ENCODE results near the gene ALMS1.
"Not testable (repeated sequence)": the region's sequence is repeated elsewhere in the genome, so short reads cannot be mapped to it uniquely, and the experiment has no call there.

The ALMS1 gene, protein sequence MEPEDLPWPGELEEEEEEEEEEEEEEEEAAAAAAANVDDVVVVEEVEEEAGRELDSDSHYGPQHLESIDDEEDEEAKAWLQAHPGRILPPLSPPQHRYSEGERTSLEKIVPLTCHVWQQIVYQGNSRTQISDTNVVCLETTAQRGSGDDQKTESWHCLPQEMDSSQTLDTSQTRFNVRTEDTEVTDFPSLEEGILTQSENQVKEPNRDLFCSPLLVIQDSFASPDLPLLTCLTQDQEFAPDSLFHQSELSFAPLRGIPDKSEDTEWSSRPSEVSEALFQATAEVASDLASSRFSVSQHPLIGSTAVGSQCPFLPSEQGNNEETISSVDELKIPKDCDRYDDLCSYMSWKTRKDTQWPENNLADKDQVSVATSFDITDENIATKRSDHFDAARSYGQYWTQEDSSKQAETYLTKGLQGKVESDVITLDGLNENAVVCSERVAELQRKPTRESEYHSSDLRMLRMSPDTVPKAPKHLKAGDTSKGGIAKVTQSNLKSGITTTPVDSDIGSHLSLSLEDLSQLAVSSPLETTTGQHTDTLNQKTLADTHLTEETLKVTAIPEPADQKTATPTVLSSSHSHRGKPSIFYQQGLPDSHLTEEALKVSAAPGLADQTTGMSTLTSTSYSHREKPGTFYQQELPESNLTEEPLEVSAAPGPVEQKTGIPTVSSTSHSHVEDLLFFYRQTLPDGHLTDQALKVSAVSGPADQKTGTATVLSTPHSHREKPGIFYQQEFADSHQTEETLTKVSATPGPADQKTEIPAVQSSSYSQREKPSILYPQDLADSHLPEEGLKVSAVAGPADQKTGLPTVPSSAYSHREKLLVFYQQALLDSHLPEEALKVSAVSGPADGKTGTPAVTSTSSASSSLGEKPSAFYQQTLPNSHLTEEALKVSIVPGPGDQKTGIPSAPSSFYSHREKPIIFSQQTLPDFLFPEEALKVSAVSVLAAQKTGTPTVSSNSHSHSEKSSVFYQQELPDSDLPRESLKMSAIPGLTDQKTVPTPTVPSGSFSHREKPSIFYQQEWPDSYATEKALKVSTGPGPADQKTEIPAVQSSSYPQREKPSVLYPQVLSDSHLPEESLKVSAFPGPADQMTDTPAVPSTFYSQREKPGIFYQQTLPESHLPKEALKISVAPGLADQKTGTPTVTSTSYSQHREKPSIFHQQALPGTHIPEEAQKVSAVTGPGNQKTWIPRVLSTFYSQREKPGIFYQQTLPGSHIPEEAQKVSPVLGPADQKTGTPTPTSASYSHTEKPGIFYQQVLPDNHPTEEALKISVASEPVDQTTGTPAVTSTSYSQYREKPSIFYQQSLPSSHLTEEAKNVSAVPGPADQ (N-terminal part only)

GRCh38 chr2:73385504-73386341 lies at the start of gene ALMS1:
Gene ALMS1 (plus strand): TSS chr2:73385836. CDS start chr2:73385869, 33 bp downstream.
- Histone ChIP-seq H3K36me3 (ENCODE audit: control insufficient read depth, insufficient read depth, low read length) (no peaks in the 10 kb centered on the region), H3K9me3 (ENCODE audit: control insufficient read depth, insufficient read depth, low read length) (no peaks in the 10 kb centered on the region), H3K9ac (ENCODE audit: low read depth, low read length) (peak within 1 kb of the TSS; percentile 98), H3K27me3 (ENCODE audit: control insufficient read depth, insufficient read depth, low read length) (peaks cover 18% of the 10 kb centered on the region), H3K4me1 (ENCODE audit: control insufficient read depth, insufficient read depth, low read length) (peaks cover 6% of the 10 kb centered on the region), H3K4me3 (ENCODE audit: low read depth, low read length) (peak within 1 kb of the TSS; percentile 98)

DNA sequence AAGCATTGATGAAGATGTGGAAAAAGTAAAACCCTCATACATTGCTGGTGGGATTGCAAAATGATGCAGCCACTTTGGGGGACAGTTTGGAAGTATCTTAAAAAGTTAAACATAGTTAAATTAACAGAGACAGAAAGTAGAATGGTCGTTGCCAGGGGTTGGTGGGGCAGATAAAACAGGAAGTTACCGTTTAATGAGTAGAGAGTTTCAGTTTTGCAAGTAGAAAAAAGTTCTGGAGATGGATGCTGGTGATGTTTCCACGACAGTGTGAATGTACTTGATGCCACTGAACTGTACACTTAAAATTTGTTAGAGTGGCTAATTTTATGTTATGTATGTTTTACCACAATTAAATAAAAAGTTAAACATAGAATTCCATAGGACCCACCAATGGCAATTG lies 47.8 kb upstream of the ALMS1 start:
- Histone ChIP-seq H3K9me3 (ENCODE audit: control insufficient read depth, insufficient read depth, low read length) (no peaks in the 10 kb centered on the region), H3K27me3 (ENCODE audit: control insufficient read depth, insufficient read depth, low read length) (peaks cover 2% of the 10 kb centered on the region), H3K9ac (ENCODE audit: low read depth, low read length) (no peak overlapping the region), H3K4me1 (ENCODE audit: control insufficient read depth, insufficient read depth, low read length) (no peaks in the 10 kb centered on the region), H3K36me3 (ENCODE audit: control insufficient read depth, insufficient read depth, low read length) (no peaks in the 10 kb centered on the region), H3K4me3 (ENCODE audit: low read depth, low read length) (no peak overlapping the region)

GRCh38 chr2:73339201-73339600 lies 46.4 kb upstream of the ALMS1 start:
- H3K4me1 ChIP-seq (ENCODE audit: control insufficient read depth, insufficient read depth, low read length), result no peaks in the 10 kb centered on the region
- H3K27me3 ChIP-seq (ENCODE audit: control insufficient read depth, insufficient read depth, low read length), result peaks cover 2% of the 10 kb centered on the region
- H3K4me3 ChIP-seq (ENCODE audit: low read depth, low read length), result no peak overlapping the region
- H3K9ac ChIP-seq (ENCODE audit: low read depth, low read length), result no peak overlapping the region
- no peaks in the 10 kb centered on the region for H3K9me3 ChIP-seq (ENCODE audit: control insufficient read depth, insufficient read depth, low read length)
- no peaks in the 10 kb centered on the region for H3K36me3 ChIP-seq (ENCODE audit: control insufficient read depth, insufficient read depth, low read length)

DNA sequence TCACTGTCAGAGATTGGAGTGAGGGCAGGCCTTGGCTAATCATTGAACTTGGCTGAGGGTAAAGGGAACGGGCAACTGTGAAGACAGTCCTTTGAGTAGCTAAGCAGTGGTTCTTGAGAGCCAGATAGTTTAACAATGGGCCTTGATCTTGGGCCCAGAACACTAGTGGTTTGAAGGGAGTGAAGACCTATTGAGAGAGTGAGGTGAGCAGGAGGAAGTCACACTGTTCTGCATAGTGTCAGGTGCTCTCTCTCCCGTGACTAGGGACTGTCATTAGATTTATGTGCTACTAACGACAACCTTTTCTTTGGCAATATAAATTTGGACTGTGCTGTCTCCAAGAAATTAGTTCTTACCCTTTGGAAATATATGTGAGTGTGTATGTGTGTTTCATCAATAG lies 44.6 kb upstream of the ALMS1 start:
- H3K36me3 ChIP-seq (ENCODE audit: control insufficient read depth, insufficient read depth, low read length), result no peaks in the 10 kb centered on the region
- no peaks in the 10 kb centered on the region for H3K9me3 ChIP-seq (ENCODE audit: control insufficient read depth, insufficient read depth, low read length)
- H3K9ac ChIP-seq (ENCODE audit: low read depth, low read length), result no peak overlapping the region
- no peaks in the 10 kb centered on the region for H3K4me1 ChIP-seq (ENCODE audit: control insufficient read depth, insufficient read depth, low read length)
- no peak overlapping the region for H3K4me3 ChIP-seq (ENCODE audit: low read depth, low read length)
- H3K27me3 ChIP-seq (ENCODE audit: control insufficient read depth, insufficient read depth, low read length), result peaks cover 2% of the 10 kb centered on the region

- no peak overlapping the region for H3K9ac ChIP-seq (ENCODE audit: low read depth, low read length)
- H3K27me3 ChIP-seq (ENCODE audit: control insufficient read depth, insufficient read depth, low read length), result peaks cover 2% of the 10 kb centered on the region
- no peaks in the 10 kb centered on the region for H3K9me3 ChIP-seq (ENCODE audit: control insufficient read depth, insufficient read depth, low read length)
- H3K36me3 ChIP-seq (ENCODE audit: control insufficient read depth, insufficient read depth, low read length), result no peaks in the 10 kb centered on the region
- H3K4me3 ChIP-seq (ENCODE audit: low read depth, low read length), result no peak overlapping the region
- no peaks in the 10 kb centered on the region for H3K4me1 ChIP-seq (ENCODE audit: control insufficient read depth, insufficient read depth, low read length)
These were observed 41.6 kb upstream of the ALMS1 start for GRCh38 chr2:73343992-73344391.

DNA sequence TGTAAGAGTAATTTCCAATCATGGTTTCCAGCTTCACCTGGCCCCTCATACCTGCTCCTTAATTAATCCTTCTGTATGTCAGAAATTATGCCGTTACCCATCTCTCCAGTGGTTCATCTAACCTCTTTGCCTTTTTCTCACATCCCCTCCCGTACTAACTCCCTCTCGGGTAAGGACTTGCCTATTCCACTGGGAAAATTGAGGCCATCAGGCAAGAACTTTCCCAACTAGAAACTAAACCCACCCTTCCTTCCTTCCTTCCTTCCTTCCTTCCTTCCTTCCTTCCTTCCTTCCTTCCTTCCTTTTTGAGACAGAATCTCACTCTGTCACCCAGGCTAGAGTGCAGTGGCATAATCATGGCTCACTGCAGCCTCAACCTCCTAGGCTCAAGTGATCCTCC lies 40.9 kb upstream of the ALMS1 start:
- not testable (repeated sequence) for H3K9ac ChIP-seq (ENCODE audit: low read depth, low read length); H3K4me1 ChIP-seq (ENCODE audit: control insufficient read depth, insufficient read depth, low read length); H3K36me3 ChIP-seq (ENCODE audit: control insufficient read depth, insufficient read depth, low read length); H3K27me3 ChIP-seq (ENCODE audit: control insufficient read depth, insufficient read depth, low read length); H3K4me3 ChIP-seq (ENCODE audit: low read depth, low read length); H3K9me3 ChIP-seq (ENCODE audit: control insufficient read depth, insufficient read depth, low read length)

- Histone ChIP-seq H3K9ac (ENCODE audit: low read depth, low read length) (no peak overlapping the region), H3K36me3 (ENCODE audit: control insufficient read depth, insufficient read depth, low read length) (no peaks in the 10 kb centered on the region), H3K9me3 (ENCODE audit: control insufficient read depth, insufficient read depth, low read length) (no peaks in the 10 kb centered on the region), H3K4me1 (ENCODE audit: control insufficient read depth, insufficient read depth, low read length) (no peaks in the 10 kb centered on the region), H3K27me3 (ENCODE audit: control insufficient read depth, insufficient read depth, low read length) (no peaks in the 10 kb centered on the region), H3K4me3 (ENCODE audit: low read depth, low read length) (no peak overlapping the region)
These were observed 35.5 kb upstream of the ALMS1 start for GRCh38 chr2:73350035-73350691.

DNA sequence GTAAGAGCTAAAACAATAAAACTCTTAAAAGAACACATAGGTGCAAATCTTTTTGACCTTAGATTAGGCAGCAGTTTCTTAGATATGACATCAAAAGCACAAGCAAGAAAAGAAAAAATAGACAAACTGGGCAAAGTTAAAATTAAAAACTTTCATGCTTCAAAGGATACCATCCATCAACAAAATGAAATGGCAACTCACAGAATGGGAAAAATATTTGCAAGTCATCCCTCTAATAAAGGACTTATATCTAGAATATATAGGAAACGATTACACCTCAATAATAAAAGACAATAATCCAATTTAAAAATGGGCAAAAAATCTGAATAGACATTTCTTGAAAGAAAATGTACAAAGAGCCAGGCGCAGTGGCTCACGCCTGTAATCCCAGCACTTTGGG lies 29.5 kb upstream of the ALMS1 start:
- no peaks in the 10 kb centered on the region for H3K9me3 ChIP-seq (ENCODE audit: control insufficient read depth, insufficient read depth, low read length)
- H3K4me1 ChIP-seq (ENCODE audit: control insufficient read depth, insufficient read depth, low read length), result no peaks in the 10 kb centered on the region
- no peak overlapping the region for H3K9ac ChIP-seq (ENCODE audit: low read depth, low read length)
- no peaks in the 10 kb centered on the region for H3K36me3 ChIP-seq (ENCODE audit: control insufficient read depth, insufficient read depth, low read length)
- H3K4me3 ChIP-seq (ENCODE audit: low read depth, low read length), result no peak overlapping the region
- no peaks in the 10 kb centered on the region for H3K27me3 ChIP-seq (ENCODE audit: control insufficient read depth, insufficient read depth, low read length)

DNA sequence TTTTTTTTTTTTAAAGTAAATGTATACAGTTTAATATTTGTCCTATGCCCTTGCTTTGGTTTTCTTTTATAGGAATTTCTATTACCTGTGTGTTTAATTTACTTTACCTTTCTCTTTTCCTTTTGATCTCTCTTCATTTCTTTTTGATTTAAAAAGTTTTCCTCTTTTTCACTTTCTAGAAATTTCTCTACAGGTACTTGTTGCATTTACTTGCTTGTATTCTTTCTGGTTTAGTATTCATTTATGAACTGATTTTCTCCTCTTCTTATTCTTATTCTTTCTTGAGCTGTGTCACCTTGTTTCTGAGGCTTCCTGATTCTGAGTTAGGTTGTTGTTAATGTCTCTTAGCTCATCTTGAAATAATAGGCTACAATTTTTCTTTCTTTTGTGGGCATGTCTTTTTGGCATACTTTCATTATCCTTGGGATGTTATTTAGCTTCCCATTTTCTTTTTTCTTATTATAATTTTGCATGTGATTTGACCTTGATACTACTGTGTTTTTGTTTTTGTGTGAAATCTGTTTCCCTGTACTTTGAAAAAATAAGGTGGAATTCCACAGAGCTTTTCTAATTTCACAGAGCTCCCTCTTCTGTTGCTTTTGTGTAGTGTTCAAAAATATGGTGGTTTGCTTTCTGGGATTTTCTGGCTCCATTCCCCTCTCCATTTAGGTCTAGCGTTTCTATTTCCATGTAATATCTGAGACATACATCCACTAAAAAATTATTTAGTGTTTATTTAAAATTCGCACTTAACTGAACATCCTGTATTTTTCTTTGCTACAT lies 25.5 kb upstream of the ALMS1 start:
- Histone ChIP-seq H3K4me1 (ENCODE audit: control insufficient read depth, insufficient read depth, low read length) (no peaks in the 10 kb centered on the region), H3K36me3 (ENCODE audit: control insufficient read depth, insufficient read depth, low read length) (no peaks in the 10 kb centered on the region), H3K9me3 (ENCODE audit: control insufficient read depth, insufficient read depth, low read length) (no peaks in the 10 kb centered on the region), H3K27me3 (ENCODE audit: control insufficient read depth, insufficient read depth, low read length) (peaks cover 2% of the 10 kb centered on the region), H3K4me3 (ENCODE audit: low read depth, low read length) (no peak overlapping the region), H3K9ac (ENCODE audit: low read depth, low read length) (no peak overlapping the region)

- H3K4me3 ChIP-seq (ENCODE audit: low read depth, low read length), result no peak overlapping the region
- H3K9me3 ChIP-seq (ENCODE audit: control insufficient read depth, insufficient read depth, low read length), result no peaks in the 10 kb centered on the region
- no peak overlapping the region for H3K9ac ChIP-seq (ENCODE audit: low read depth, low read length)
- peaks cover 2% of the 10 kb centered on the region for H3K27me3 ChIP-seq (ENCODE audit: control insufficient read depth, insufficient read depth, low read length)
- H3K4me1 ChIP-seq (ENCODE audit: control insufficient read depth, insufficient read depth, low read length), result peaks cover 3% of the 10 kb centered on the region
- no peaks in the 10 kb centered on the region for H3K36me3 ChIP-seq (ENCODE audit: control insufficient read depth, insufficient read depth, low read length)
These were observed 19.6 kb upstream of the ALMS1 start for GRCh38 chr2:73366060-73366459.

Data from iPS-15b (cell line).